Stimulated activated CD8-positive, alpha-beta memory T cell treated with anti-CD3 and anti-CD28 coated beads, Interleukin-15, amount 100 ng/mL, for 1 hour (primary cell): ENCODE results near the gene UPB1.
"Not testable (repeated sequence)": the region's sequence is repeated elsewhere in the genome, so short reads cannot be mapped to it uniquely, and the experiment has no call there.

Experiments
- DNase-seq: peaks from one replicate; pipeline ENCODE4 v3.0.0-alpha.2; 2020; ENCODE audit warnings: low read depth

UPB1 gene

DNA sequence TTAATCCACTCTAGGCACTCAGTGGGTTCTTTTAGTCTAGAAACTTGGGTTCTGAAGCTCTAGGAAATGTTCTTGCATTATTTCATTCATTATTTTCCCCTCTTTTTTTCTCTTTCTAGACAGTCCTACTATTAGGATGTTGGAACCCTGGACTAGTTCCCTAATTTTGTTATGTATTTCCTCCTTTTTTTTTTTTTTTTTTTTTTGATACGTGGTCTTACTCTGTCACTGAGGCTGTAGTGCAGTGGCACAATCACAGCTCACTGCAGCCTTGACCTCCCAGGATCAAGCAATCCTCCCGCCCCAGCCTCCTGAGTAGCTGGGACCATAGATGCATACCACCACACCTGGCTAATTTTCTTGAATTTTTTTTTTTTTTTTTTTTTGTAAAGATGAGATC, 9.4 kb downstream of the UPB1 start:
- DNase-seq = no peak

DNA sequence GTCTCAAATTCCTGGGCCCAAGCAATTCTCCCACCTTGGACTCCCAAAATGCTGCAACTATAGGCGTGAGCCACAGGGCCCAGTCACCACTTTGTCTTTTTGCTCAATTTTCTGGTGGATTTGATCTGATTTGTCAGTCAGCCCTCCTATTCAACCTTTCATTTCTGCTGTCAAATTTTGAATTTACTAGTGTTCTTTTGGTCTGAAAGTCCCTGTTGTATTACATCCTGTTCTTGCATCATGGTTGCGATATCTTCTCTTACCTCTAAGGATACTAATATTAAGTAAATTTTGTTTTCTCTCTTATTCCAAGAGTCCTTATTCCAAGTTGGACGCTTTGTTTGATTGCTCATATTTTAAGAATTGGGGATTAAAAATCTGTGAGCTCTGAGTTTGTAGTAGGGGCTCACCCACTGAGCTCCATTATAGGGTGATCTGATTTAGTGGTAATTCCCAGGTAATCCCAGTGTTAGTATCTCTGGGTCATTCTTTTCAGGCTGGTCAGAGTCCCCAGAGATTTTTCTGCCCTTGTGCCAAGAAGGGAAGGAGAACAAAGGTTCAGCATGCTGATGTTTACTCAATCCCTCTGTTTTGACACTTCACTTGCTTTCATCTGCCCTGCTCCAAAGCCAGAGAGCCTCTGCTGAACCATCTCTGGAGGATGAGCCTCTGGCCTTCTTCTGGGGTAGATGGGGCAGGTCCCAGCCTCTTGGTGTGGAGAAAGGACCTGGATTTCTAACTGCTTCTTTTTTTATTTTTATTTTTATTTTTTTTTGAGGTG, 10.0 kb downstream of the UPB1 start:
- no peak for DNase-seq

DNA sequence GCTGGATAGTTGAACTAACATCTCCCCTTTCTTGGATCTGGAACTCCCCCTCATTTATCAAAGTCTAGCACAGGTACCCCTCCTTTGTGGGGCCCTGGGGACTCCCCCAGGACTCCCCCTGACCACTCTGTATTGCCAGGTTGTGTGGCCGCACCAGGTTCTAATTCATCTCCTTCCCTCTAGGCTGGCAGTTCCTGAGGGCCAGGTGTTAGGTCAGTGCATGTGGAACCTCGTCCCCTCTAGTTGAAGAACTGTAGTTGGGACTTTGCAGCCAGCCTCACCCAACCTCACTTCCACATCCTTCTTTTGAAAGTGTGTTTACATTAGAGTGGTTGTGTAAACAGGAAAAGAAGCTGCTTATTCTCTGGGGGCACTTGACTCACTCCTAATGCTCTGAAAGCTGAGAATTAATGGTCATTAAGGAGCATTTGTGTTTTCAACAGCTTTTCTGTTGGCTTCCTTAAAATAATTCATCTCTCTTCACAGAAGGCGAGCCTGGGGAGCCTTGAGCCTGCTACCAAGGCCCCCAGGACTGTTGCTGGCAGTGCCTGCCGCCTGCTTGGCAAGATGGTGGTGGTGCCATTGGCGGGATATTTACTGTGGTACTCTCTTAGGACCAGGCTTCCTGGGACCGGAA, 11.8 kb downstream of the UPB1 start:
- DNase-seq = no peak

DNA sequence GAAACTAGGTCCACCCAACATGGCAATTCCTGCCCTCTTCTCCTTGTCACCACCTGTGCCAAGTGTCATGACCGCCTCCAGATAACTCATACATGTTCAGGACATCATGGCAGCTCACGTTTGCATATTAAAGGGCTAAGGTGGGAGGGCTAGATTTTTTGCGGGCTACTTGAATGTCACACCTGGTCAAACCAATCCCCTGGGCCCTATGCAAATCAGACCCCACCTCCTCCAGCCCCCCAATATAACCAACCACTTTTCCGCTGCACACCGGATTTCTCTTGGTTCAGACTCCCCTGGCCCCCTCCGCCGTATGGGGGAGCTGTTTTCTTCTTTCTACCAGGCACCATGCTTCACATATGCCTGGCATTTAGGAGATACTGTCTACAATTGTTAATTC, 12.6 kb downstream of the UPB1 start:
- DNase-seq = no peak

DNA sequence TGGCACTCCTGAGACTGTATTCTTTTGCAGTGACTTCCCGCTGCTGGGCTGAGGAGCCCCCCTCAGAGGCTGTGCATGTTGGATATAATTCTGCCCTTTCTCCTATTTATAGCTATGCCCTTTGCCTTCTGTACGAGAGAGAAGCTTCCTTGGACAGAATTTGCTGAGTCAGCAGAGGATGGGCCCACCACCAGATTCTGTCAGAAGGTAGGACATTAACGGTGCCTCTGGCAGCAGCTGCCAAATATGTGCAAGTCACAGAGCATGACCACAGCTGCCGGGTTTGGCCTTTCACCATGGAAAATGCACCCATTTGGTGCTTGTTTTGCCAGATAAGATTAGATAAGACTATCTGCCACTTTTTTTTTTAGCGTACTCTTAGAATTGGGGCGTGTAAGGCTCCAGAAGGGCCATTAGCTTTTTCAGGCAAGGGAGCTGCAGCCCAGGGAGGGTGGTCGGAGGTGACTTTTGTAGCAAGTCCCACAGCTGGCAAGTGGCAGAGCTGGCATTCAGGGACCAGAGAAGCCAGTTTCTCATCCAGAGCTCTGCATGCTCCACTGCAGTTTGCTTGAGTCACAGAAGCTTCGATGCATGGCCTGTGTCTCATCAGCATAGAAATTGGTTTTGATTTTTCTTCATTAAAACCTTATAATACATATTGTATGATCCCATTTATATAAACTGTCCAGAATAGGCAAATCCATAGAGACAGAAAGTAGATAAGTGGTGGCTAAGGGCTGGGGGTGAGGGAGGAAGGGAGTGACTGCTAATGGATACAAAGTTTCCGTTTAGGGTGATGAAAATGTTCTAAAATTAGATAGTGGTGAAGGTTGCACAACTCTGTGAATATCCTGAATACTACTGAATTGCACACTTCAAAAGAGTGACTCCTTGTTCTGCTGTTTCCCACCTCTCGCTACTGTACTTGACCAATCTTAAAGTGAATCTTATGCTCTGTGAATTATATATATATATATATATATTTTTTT, 15.8 kb downstream of the UPB1 start:
- no peak for DNase-seq

DNA sequence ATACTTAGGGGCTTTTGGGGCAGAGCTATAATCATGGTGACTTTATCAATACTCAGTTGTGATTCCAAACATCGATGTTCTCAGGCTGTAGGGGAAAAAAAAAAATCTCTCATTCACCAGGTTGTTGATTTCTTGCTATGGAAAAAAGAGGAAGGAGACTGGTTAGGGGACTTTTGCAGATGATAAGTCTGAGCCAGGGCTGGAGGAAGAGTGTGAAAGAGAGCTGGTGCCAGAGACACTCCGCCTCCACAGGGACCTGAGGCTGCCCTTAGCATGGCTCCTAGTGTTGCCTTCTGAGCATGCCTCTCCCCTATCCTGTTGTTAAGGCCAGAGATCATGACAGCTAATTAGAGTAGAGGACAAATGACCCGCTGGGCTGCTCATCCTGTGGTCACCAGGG, 16.9 kb downstream of the UPB1 start:
- DNase-seq = no peak

DNA sequence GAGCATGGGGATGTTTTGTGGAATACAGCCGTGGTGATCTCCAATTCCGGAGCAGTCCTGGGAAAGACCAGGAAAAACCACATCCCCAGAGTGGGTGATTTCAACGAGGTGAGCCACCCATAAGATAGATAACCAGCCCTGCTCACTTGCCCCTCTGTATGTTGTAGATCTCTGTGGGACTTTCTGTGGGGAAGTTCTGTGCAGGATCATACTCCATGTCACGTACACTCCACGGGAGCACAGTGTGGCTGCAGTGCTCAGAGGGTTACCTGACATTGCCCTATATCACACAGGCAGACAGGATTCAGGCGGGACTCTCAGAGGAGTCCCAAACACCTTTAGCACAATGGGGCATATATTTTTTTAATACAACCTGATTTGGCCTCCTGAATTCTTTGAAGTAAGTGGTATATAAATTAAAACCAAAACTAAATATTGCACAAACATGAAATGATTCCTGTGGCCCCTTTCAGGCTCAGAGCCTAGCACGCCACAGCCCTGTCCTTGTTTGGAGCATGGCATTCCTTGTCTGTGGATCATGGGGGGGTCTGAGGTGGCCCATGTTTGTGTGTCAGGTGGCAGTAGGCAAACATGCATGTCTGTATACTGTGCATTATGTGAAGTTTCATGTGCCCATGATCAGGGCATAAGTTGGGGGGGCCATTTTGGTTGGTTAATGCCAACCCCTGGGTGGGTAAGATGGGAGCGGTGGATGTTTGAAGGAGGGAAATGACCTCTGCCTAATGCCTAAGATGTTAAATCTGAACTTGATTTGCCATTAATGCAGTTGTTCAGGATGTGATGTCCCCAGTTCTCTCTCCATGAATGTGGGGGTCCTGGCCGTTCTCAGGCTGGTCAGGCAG, 18.5 kb downstream of the UPB1 start:
- DNase-seq = no peak

DNA sequence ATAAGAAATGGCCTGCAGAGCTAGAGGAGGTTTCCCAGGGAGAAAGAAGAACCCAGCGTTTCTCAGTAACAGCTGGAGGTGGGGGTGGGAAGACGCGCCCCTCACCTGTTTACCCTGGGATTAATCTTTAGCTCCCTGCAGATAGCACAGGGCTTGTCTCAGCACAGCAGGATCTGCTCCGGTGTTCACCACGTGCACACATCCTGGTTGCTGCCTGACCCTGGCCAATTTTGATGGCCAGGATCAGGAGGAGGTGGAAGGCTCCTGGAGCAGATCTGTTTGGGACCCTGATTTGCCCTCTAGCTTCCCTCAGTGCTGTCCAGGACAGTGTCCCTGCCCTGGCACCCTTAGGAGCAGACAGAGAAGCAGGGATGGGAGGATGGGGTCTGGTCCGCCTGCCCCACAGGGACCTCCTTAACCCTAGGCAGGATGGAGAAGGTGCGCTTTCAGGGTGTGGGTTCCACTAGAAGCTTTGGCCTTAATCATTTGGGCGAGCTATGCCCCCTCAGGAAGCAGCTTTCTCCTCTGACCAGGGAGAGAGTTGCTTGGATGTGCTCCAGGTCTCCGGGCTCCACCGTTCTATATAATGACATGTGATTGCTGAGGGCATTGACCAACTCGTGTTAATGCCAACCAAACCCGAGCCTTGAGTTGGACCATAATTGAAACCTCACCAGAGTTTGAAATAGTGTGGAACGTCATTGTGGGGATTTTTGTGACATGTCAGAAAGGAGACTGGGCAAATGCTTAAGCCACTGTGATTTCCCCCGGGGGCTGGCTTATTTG, 19.3 kb downstream of the UPB1 start:
- no peak for DNase-seq

DNA sequence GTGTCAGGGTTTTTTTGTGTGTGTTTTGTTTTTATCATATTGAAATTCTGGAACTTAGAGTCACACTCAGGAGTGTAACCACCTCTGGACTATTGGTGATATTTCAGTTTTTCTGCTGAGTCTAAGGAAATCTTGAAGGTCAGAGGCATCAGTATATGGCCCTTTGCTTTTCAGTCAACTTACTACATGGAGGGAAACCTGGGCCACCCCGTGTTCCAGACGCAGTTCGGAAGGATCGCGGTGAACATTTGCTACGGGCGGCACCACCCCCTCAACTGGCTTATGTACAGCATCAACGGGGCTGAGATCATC, 19.9 kb downstream of the UPB1 start:
- DNase-seq = no peak

DNA sequence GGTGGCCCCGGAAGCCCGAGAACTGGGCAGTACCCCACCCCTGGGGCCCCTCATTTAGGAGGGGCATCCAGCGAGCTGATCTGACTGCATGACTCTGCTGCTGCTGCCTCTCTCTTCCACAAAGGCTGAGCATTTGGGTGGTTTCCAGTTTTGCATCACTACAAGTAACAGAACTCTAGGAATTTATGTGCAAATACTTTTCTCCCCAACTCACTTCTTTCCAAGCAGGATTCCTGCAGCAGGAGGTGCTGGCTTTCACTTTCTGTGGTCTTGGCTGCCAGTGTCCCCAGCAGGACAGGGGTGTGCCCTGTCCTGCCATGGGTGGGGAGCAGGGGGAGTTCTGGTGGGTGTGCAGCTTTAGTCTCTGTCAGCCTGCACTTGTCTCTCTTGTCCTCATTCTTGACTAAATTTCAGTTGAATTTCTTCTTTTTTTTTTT, 21.2 kb downstream of the UPB1 start:
- no peak for DNase-seq

DNA sequence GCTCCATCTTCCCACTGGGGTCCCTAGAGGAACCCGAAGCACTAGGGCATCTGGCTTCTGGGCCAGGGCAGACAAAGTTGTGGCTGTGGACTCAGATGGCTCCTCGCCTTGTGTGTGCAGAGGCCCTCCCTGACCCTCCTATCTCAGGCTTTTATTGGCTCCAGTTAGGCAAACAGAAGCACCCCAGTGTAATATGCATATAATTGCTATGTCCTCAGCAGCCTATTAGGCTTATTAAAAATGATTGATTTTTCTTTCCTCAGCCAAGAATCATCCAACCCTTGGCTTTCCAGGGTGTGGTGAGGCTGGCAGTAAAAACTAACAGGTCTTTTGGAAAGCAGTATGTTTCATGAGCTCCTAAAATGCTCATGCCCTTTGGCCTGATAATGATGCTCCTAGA, 22.3 kb downstream of the UPB1 start:
- no peak for DNase-seq

DNA sequence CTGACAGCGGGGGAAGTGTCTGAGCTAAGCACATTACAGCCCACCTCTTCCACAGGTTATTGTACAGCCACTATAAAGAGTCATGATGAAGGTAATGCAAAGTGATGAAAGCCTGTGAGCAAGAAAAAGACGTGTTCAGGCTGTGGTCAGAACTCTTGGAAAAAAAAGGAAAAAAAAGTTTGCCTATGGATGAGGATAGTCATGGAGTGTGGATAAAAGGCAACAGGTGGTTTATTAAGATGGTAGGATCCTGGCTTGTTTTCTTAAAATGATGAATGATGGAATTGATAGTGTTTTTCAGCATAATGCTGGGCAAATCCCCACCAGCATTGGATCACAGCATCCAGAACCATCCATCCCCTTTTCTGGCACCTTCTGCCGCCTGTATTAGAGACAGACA, 23.1 kb downstream of the UPB1 start:
- no peak for DNase-seq

DNA sequence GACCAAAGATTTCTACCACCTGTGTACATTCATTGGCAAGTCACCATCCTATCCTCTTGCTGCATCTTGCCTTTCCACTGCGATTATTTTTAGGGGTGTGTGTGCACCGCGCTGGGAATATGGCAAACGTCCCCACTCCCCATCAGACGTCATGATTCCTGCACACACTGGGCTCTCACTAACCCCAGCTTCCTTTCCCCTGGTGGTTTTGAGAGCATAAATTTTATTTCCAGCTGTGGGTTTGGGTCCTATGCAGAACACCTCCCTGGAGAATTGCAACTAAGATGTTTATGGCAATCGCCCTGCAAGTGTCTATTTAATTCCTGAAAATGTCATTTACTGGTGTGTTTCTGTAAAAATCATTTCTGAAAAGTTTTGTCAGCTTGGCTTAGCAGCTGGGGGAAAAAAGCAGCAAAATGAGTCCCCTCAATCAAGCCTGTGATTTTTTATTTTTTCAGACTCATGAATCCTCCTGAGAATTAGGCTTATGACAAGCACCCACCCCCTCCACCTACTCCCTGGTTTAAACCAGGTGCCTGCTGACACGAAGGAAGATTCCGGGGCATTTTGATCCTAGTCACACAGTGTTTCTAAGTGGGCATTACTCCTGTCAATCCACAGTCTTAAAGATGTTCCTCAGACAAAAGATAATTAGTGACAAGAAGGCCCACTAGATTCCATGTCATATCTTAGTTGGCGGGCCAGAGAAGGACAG, 23.8 kb downstream of the UPB1 start:
- no peak for DNase-seq

DNA sequence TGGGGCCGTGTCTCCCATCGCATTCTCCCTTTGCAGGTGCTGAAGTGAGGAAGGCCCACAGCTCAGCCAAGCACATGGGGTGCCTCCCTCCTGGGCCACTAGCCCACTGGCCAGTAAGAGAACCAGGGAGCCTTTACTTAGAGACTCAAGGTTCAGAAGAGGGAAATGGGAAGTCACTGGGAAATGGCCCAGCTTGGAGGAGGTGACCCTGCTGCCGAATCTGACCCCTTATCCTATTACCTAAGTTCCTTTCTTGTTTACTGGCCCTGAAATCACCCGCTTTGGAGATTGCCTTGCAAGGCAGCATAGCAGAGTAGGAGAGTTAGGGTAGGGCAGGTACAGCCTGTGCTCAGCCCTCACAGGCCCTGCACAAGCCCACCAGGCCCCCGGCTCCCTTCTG, 24.4 kb downstream of the UPB1 start:
- DNase-seq = no peak

DNA sequence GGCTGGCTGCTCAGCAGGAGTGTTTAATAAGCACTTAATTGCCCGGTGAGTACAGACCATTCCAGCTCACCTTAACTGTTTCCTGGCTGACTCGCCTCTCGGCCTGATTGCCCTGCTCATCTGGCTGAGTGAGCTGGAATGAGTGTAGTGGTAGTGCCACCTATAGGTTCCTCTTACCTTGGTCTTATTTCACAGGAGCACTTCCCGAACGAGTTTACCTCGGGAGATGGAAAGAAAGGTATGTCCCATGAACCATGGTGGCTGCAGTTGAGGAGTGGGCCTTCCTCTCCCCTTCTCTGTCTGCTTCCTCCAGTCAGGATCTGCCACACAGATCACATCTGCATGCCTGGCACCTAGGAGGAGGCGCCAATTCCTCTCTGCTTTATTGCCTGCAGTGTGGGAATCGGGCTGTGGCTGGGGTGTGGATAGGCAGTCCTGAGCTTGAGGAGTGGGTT, 26.7 kb downstream of the UPB1 start:
- no peak for DNase-seq

DNA sequence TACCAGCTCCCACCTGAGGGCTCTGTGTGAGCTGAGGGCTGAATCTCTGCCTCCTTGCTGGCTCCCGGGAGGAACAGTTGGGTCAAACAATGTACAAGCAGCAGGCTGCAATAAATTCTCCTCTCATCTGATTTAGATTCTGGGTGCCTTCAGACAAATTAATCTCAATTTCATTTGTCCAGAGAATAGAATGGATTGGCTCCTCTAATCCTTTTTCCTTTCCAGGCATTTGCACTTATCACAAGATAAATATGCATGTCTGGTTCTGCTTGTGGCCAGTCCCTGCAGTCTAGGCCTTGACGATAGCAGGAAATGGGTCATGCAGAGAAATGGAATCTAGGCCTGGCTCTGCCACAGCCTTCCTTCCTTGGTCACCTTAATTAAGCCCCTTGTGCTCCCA, 28.7 kb downstream of the UPB1 start:
- no peak for DNase-seq

DNA sequence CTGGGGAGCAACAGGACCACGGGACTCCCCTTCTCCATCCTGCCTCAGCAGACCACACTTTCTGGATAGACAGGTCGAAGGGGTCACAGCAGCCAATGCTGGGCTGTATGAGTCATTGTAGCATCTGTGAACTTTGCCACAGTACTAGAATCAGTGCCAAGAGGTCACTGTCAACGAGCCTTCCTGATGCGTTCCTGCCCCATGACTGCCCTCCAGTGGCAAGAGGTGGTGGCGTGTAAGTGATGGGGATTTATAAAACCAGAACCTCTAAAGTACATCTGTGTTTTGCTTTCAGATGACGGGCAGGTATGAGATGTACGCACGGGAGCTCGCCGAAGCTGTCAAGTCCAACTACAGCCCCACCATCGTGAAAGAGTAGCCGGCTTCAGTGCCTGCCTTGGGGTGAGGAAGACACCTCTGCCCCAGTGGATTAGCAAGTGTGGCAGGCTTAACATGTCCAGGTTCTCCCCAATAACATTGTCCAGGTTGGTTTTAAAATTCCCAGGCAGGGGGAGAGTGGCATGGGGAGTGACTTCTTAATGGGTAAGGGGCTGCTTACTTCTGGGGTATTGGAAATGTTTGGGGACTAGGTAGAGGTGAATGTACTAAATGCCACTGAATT, 30.4 kb downstream of the UPB1 start:
- DNase-seq = peak; percentile 66

DNA sequence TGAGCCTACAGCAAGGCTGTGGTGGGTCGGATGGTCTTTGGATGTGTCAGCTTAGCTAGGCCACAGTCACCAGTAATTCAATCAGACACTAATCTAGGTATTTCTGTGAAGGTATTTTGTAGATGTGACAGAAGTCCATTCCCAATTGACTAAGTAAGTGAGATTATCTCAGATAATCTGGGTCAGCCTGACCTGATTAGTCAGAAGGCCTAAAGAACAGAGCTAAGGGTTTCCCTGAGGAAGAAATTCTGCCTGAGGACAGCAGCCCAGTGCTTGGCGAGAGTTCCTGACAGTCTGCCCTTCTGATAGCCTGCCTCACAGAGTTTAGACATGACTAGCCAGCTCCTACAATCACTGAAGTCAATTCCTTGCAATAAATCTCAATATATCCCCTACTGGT, 31.1 kb downstream of the UPB1 start:
- DNase-seq = no peak

DNA sequence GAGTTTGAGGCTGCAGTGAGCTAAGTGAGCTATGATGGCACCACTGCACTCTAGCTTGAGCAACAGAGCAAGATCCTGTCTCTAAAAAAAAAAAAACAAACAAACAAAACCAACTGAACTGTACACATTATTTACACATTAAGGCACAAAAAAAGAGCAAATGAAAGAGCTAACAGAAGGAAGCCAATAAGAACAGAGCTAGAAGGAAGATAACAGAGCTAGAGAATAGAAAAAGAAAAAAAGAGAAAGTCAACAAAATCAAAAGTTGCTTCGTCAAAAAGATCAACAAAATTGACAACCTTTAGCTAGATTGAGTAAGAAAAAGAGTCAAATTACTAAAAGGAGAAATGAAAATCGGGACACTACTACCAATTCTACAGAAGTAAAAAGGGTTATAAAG, 34.8 kb downstream of the UPB1 start:
- DNase-seq = no peak

DNA sequence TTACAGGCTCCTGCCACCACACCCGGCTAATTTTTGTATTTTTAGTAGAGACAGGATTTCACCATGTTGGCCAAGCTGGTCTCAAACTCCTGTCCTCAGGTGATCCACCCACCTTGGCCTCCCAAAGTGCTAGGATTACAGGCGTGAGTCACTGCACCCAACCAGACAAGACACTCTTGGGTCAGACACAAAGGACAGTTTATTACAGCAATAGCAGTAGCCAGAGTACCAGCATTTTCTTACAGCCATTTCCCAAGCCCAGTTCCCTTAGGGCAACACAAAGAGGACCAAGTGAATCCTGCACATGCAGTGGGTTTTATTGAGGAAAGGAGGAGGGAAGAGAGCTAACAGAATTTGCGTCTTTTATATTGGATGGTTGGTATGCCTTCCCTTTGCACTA, 35.8 kb downstream of the UPB1 start:
- not testable (repeated sequence) for DNase-seq
